ENCODE data around the gene ZBTB20. TPM values are rescaled to one million over a fixed set of nuclear protein-coding genes. Genes with fewer than 3 reads are reported as not detected.

The ZBTB20 gene
- polyA plus RNA-seq, 1 donor from 2014 or later: 4.8 TPM

DNA sequence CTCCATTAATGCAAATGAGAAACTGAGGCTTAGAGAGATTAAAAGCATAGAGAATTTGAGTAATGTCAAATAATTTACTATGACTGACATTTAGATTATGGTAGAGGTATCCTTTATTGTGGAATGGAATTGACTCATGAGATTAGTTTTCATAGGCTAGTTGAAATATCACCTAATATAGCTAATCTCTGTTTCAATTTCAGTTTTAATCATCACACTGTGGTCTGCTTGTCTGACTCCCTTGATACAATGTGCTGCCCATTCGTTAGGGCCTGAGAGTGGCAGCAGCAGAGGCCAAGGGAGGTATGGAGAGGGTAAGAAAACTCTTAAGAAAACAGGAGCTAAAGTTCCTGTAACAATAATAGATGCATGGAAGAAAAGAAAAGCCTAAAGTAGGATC, 13.2 kb upstream of the ZBTB20 start (continued):
- TF ChIP-seq EZH2 (IDR thresholded peaks at IDR 0.05; ENCODE audit: borderline replicate concordance, insufficient read depth, low read length, poor library complexity, severe bottlenecking) (no peak), SMC3 (conservative IDR thresholded peaks at IDR 0.05; ENCODE audit: poor library complexity) (no peak), POLR2AphosphoS5 (IDR thresholded peaks at IDR 0.05) (no peak), RAD21 (conservative IDR thresholded peaks at IDR 0.05) (no peak)

DNA sequence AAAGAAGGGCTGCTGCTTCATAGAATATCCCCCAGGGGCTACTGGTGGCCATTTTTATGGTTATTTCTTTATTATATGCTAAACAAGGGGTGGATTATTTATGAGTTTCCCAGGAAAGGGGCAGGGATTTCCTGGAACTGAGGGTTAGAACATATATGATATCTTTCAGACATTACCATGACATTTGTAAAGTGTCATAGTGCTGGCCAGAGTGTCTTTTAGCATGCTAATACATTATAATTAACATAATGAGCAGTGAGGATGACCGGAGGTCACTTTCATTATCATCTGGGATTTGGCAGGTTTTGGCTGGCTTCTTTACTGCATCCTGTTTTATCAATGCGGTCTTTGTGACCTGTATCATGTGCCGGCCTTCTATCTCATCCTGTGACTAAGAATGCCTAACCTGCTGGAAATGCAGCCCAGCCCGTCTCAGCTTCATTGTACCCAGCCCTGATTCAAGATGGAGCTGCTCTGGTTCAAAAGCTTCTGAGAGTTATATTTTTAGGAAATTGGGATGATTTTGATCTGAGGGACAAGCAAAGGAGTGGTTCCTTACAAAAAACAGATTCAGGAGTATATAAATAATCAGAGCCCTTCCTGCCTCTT, 9.1 kb upstream of the ZBTB20 start:
- Histone ChIP-seq H3K9me2 (ENCODE audit: insufficient read depth, low read length) (no peaks in the 10 kb centered on the region), H3K4me2 (ENCODE audit: low read length) (no peak overlapping the region), H3K36me3 (ENCODE audit: insufficient read depth, low read length) (no peaks in the 10 kb centered on the region), H3K4me3 (ENCODE audit: low read length) (no peak overlapping the region), H2AFZ (ENCODE audit: low read depth, low read length) (no peak overlapping the region), H3K79me2 (replicated peaks; ENCODE audit: insufficient read depth, low read length) (no peaks in the 10 kb centered on the region), H3K9ac (ENCODE audit: low read length) (no peak overlapping the region), H3K9me3 (ENCODE audit: low read length) (no peaks in the 10 kb centered on the region), H4K20me1 (ENCODE audit: insufficient read depth) (no peaks in the 10 kb centered on the region), H3K27ac (ENCODE audit: low read length) (no peak overlapping the region), H3K27me3 (ENCODE audit: insufficient read depth, low read depth, low read length) (no peaks in the 10 kb centered on the region), H3F3A (ENCODE audit: insufficient read depth, low read length, poor library complexity, severe bottlenecking) (no peaks in the 10 kb centered on the region)
- TF ChIP-seq MXI1 (conservative IDR thresholded peaks at IDR 0.05; ENCODE audit: poor library complexity, severe bottlenecking) (no peak), EP300 (conservative IDR thresholded peaks at IDR 0.05; ENCODE audit: poor library complexity, severe bottlenecking) (no peak), SMC3 (conservative IDR thresholded peaks at IDR 0.05; ENCODE audit: poor library complexity) (no peak), POLR2AphosphoS5 (IDR thresholded peaks at IDR 0.05) (no peak), TAF1 (IDR thresholded peaks at IDR 0.05; ENCODE audit: low read depth) (no peak), RAD21 (conservative IDR thresholded peaks at IDR 0.05) (no peak), EZH2 (IDR thresholded peaks at IDR 0.05; ENCODE audit: borderline replicate concordance, insufficient read depth, low read length, poor library complexity, severe bottlenecking) (no peak)
- TF ChIP-seq, protein P1, sequence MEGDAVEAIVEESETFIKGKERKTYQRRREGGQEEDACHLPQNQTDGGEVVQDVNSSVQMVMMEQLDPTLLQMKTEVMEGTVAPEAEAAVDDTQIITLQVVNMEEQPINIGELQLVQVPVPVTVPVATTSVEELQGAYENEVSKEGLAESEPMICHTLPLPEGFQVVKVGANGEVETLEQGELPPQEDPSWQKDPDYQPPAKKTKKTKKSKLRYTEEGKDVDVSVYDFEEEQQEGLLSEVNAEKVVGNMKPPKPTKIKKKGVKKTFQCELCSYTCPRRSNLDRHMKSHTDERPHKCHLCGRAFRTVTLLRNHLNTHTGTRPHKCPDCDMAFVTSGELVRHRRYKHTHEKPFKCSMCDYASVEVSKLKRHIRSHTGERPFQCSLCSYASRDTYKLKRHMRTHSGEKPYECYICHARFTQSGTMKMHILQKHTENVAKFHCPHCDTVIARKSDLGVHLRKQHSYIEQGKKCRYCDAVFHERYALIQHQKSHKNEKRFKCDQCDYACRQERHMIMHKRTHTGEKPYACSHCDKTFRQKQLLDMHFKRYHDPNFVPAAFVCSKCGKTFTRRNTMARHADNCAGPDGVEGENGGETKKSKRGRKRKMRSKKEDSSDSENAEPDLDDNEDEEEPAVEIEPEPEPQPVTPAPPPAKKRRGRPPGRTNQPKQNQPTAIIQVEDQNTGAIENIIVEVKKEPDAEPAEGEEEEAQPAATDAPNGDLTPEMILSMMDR (IDR thresholded peaks at IDR 0.05; ENCODE audit: poor library complexity, severe bottlenecking): no peak
- TF ChIP-seq, protein P2, sequence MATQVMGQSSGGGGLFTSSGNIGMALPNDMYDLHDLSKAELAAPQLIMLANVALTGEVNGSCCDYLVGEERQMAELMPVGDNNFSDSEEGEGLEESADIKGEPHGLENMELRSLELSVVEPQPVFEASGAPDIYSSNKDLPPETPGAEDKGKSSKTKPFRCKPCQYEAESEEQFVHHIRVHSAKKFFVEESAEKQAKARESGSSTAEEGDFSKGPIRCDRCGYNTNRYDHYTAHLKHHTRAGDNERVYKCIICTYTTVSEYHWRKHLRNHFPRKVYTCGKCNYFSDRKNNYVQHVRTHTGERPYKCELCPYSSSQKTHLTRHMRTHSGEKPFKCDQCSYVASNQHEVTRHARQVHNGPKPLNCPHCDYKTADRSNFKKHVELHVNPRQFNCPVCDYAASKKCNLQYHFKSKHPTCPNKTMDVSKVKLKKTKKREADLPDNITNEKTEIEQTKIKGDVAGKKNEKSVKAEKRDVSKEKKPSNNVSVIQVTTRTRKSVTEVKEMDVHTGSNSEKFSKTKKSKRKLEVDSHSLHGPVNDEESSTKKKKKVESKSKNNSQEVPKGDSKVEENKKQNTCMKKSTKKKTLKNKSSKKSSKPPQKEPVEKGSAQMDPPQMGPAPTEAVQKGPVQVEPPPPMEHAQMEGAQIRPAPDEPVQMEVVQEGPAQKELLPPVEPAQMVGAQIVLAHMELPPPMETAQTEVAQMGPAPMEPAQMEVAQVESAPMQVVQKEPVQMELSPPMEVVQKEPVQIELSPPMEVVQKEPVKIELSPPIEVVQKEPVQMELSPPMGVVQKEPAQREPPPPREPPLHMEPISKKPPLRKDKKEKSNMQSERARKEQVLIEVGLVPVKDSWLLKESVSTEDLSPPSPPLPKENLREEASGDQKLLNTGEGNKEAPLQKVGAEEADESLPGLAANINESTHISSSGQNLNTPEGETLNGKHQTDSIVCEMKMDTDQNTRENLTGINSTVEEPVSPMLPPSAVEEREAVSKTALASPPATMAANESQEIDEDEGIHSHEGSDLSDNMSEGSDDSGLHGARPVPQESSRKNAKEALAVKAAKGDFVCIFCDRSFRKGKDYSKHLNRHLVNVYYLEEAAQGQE (IDR thresholded peaks at IDR 0.05; ENCODE audit: borderline replicate concordance): no peak

DNA sequence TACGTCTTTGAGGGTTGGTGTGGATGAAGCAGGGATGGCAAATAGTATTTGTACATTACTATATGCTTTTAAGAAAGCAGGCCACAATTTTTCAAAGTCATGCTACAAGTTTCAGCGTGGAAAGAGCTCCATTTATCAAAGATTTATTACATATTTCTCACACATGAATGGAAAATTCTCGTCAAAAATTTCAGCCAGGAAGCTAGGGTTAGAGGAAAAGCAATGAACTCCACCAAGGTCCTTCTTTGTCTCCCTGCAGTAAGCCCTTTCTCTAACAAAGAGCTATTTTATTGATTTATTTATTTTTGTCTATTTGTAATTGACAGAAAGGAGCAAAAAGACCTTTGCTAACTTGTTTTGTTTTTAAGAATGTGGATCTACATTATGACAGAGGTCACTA, 7.5 kb upstream of the ZBTB20 start:
- Histone ChIP-seq H3K4me2 (ENCODE audit: low read length) (no peak overlapping the region), H3F3A (ENCODE audit: insufficient read depth, low read length, poor library complexity, severe bottlenecking) (no peaks in the 10 kb centered on the region), H2AFZ (ENCODE audit: low read depth, low read length) (no peak overlapping the region), H3K36me3 (ENCODE audit: insufficient read depth, low read length) (no peaks in the 10 kb centered on the region), H3K27me3 (ENCODE audit: insufficient read depth, low read depth, low read length) (no peaks in the 10 kb centered on the region), H3K79me2 (replicated peaks; ENCODE audit: insufficient read depth, low read length) (no peaks in the 10 kb centered on the region), H3K27ac (ENCODE audit: low read length) (no peak overlapping the region), H3K4me3 (ENCODE audit: low read length) (no peak overlapping the region), H4K20me1 (ENCODE audit: insufficient read depth) (no peaks in the 10 kb centered on the region), H3K9me2 (ENCODE audit: insufficient read depth, low read length) (no peaks in the 10 kb centered on the region), H3K9me3 (ENCODE audit: low read length) (no peaks in the 10 kb centered on the region), H3K9ac (ENCODE audit: low read length) (no peak overlapping the region)
- no peak for TF ChIP-seq SMC3 (conservative IDR thresholded peaks at IDR 0.05; ENCODE audit: poor library complexity)
- TF ChIP-seq EP300 (conservative IDR thresholded peaks at IDR 0.05; ENCODE audit: poor library complexity, severe bottlenecking): no peak
- TF ChIP-seq TAF1 (IDR thresholded peaks at IDR 0.05; ENCODE audit: low read depth): no peak
- TF ChIP-seq RAD21 (conservative IDR thresholded peaks at IDR 0.05): no peak
- no peak for TF ChIP-seq EZH2 (IDR thresholded peaks at IDR 0.05; ENCODE audit: borderline replicate concordance, insufficient read depth, low read length, poor library complexity, severe bottlenecking)
- no peak for TF ChIP-seq MXI1 (conservative IDR thresholded peaks at IDR 0.05; ENCODE audit: poor library complexity, severe bottlenecking)
- TF ChIP-seq, protein P2 (IDR thresholded peaks at IDR 0.05; ENCODE audit: borderline replicate concordance): no peak
- TF ChIP-seq POLR2AphosphoS5 (IDR thresholded peaks at IDR 0.05): no peak
- TF ChIP-seq, protein P1 (IDR thresholded peaks at IDR 0.05; ENCODE audit: poor library complexity, severe bottlenecking): no peak

Measured in neural cell (in vitro differentiated cells).